GM13976 (cell line): Measurements from ENCODE around the gene MAP1S.

Source experiments
- DNase-seq: peaks from one replicate; pipeline ENCODE4 v3.0.0; 2012; ENCODE audit warnings: low spot score
- CTCF ChIP-seq: IDR thresholded peaks from 2 replicates; pipeline ENCODE4 v1.5.1; 2012; ENCODE audit warnings: borderline replicate concordance, mild to moderate bottlenecking; ENCODE audit not compliant: insufficient read depth; ENCODE audit errors: extremely low read depth, missing control alignments, control extremely low read depth
- in situ Hi-C: fragments of 300-500 bp; cut with MboI; formaldehyde crosslinking; loops from one replicate; pipeline ENCODE4 v1.12.0; 2022; ENCODE audit warnings: low sequenced_read_pairs, mixed read lengths, inconsistent platforms; ENCODE audit not compliant: unreplicated experiment

MAP1S gene

GRCh38 chr19:17743874-17744580 is 24.7 kb downstream of the MAP1S start:
- in situ Hi-C loops, result no loop called here
- DNase-seq, result no peak
- TF ChIP-seq CTCF, result no peak

GRCh38 chr19:17747205-17748098 is 28.2 kb downstream of the MAP1S start:
- no peak for TF ChIP-seq CTCF
- peak; percentile 97 for DNase-seq
- in situ Hi-C loops, result no loop called here

- no peak for DNase-seq
- in situ Hi-C loops, result no loop called here
- TF ChIP-seq CTCF, result no peak
Observed at GRCh38 chr19:17748884-17749638, 29.8 kb downstream of the MAP1S start.

- in situ Hi-C loops, result no loop called here
- DNase-seq, result no peak
- TF ChIP-seq CTCF, result no peak
Observed at GRCh38 chr19:17749912-17750317, 30.6 kb downstream of the MAP1S start.

GRCh38 chr19:17751103-17751911 is 32.0 kb downstream of the MAP1S start, which contains the start of gene FCHO1:
FCHO1 (plus strand) TSS chr19:17751477; CDS start chr19:17755165, 3,688 bp downstream.
- TF ChIP-seq CTCF, result no peak
- in situ Hi-C loops, result no loop called here
- DNase-seq, result peak; percentile 83
